ENCODE results near the gene BPIFA3. TPM values are rescaled to one million over a fixed set of nuclear protein-coding genes. Genes with fewer than 3 reads are reported as not detected.

The BPIFA3 gene
- total RNA-seq, 1 donor from 2014 or later: not detected

- H3K27me3 Mint-ChIP-seq (ENCODE audit: low read depth): peaks cover 64% of the 10 kb centered on the region
- DNase-seq (ENCODE audit: low spot score in 2 of 2, unreplicated experiment in 2 of 2): no peak
- no peak overlapping the region for H3K27ac Mint-ChIP-seq
- H3K9me3 Mint-ChIP-seq: no peaks in the 10 kb centered on the region
- no peaks in the 10 kb centered on the region for H3K36me3 Mint-ChIP-seq
- no peak overlapping the region for H3K4me3 Mint-ChIP-seq
- no peak for TF ChIP-seq CTCF (IDR thresholded peaks at IDR 0.05; ENCODE audit: unreplicated experiment)
- H3K4me1 Mint-ChIP-seq: no peaks in the 10 kb centered on the region
Measured at GRCh38 chr20:33202451-33202850, 14.7 kb upstream of the BPIFA3 start.

- no peak for DNase-seq (ENCODE audit: low spot score in 2 of 2, unreplicated experiment in 2 of 2)
- Mint-ChIP-seq H3K27ac (no peak overlapping the region), H3K9me3 (no peaks in the 10 kb centered on the region), H3K36me3 (no peaks in the 10 kb centered on the region), H3K27me3 (ENCODE audit: low read depth) (peaks cover 69% of the 10 kb centered on the region), H3K4me3 (no peak overlapping the region), H3K4me1 (no peaks in the 10 kb centered on the region)
- TF ChIP-seq CTCF (IDR thresholded peaks at IDR 0.05; ENCODE audit: unreplicated experiment): no peak
Measured at GRCh38 chr20:33203444-33203843, 13.7 kb upstream of the BPIFA3 start.

- DNase-seq (ENCODE audit: low spot score in 2 of 2, unreplicated experiment in 2 of 2): peak; percentile 75 to 85
- H3K36me3 Mint-ChIP-seq: no peaks in the 10 kb centered on the region
- H3K27ac Mint-ChIP-seq: no peak overlapping the region
- H3K27me3 Mint-ChIP-seq (ENCODE audit: low read depth): peaks cover 64% of the 10 kb centered on the region
- no peak overlapping the region for H3K4me3 Mint-ChIP-seq
- no peaks in the 10 kb centered on the region for H3K9me3 Mint-ChIP-seq
- no peak for TF ChIP-seq CTCF (IDR thresholded peaks at IDR 0.05; ENCODE audit: unreplicated experiment)
- no peaks in the 10 kb centered on the region for H3K4me1 Mint-ChIP-seq
Measured at GRCh38 chr20:33209789-33210188, 7.4 kb upstream of the BPIFA3 start.

- H3K27me3 Mint-ChIP-seq (ENCODE audit: low read depth): peaks cover 66% of the 10 kb centered on the region
- no peak for TF ChIP-seq CTCF (IDR thresholded peaks at IDR 0.05; ENCODE audit: unreplicated experiment)
Measured at GRCh38 chr20:33210371-33210770, 6.8 kb upstream of the BPIFA3 start.

GRCh38 chr20:33211817-33212424, 5.2 kb upstream of the BPIFA3 start:
- Mint-ChIP-seq H3K4me3 (no peak overlapping the region), H3K27me3 (ENCODE audit: low read depth) (peaks cover 75% of the 10 kb centered on the region), H3K27ac (no peak overlapping the region), H3K9me3 (no peaks in the 10 kb centered on the region), H3K4me1 (no peaks in the 10 kb centered on the region), H3K36me3 (no peaks in the 10 kb centered on the region)
- DNase-seq (ENCODE audit: low spot score in 2 of 2, unreplicated experiment in 2 of 2): peak in 1 of 2 experiments; percentile 43
- TF ChIP-seq CTCF (IDR thresholded peaks at IDR 0.05; ENCODE audit: unreplicated experiment): peak; percentile 57

More at GRCh38 chr20:33210371-33210770, 6.8 kb upstream of the BPIFA3 start:
- Mint-ChIP-seq H3K4me1 (no peaks in the 10 kb centered on the region), H3K36me3 (no peaks in the 10 kb centered on the region), H3K9me3 (no peaks in the 10 kb centered on the region), H3K27ac (no peak overlapping the region), H3K4me3 (no peak overlapping the region)
- no peak for DNase-seq (ENCODE audit: low spot score in 2 of 2, unreplicated experiment in 2 of 2)

GRCh38 chr20:33224399-33224798, 7.2 kb downstream of the BPIFA3 start:
- no peak for TF ChIP-seq CTCF (IDR thresholded peaks at IDR 0.05; ENCODE audit: unreplicated experiment)
- Mint-ChIP-seq H3K27ac (no peak overlapping the region), H3K27me3 (ENCODE audit: low read depth) (peaks cover 72% of the 10 kb centered on the region), H3K4me1 (no peaks in the 10 kb centered on the region), H3K36me3 (no peaks in the 10 kb centered on the region), H3K4me3 (no peak overlapping the region), H3K9me3 (no peaks in the 10 kb centered on the region)
- no peak for DNase-seq (ENCODE audit: low spot score in 2 of 2, unreplicated experiment in 2 of 2)
